Motor neuron (in vitro differentiated cells): Measurements from ENCODE around the gene SLC25A12. TPM values are rescaled to one million over a fixed set of nuclear protein-coding genes. Genes with fewer than 3 reads are reported as not detected.
"Not testable (repeated sequence)": the region's sequence is repeated elsewhere in the genome, so short reads cannot be mapped to it uniquely, and the experiment has no call there.

ENCODE experiments used
- ATAC-seq, 8 experiments: fragments of 200-7000 bp; cut with Tn5 transposase; replicated peaks in 6 of 8; 2 replicates each; pipeline ENCODE4 v1.8.0; 2021; ENCODE audit warnings: mild to moderate bottlenecking in 8 of 8, moderate library complexity in 8 of 8
- H3K27ac ChIP-seq, 2 donors: fragments of 250-450 bp; sonication (Bioruptor Pico); 2 replicates each; pipeline ENCODE4 v1.9.0; 2021; ENCODE audit warnings: antibody characterized with exemption in 2 of 2, mild to moderate bottlenecking in 2 of 2, moderate library complexity in 1 of 2
- H3K4me1 ChIP-seq, 2 donors: fragments of 250-450 bp; sonication (Bioruptor Pico); replicated peaks in 1 of 2; 2 replicates each; pipeline ENCODE4 v1.6.1; 2021; ENCODE audit warnings: antibody characterized with exemption in 2 of 2, mild to moderate bottlenecking in 2 of 2, moderate library complexity in 1 of 2
- H3K4me3 ChIP-seq, 5 donors: fragments of 250-450 bp; sonication (Bioruptor Pico); 2 replicates each; pipeline ENCODE4 v1.9.0; 2021; ENCODE audit warnings: antibody characterized with exemption in 5 of 5, mild to moderate bottlenecking in 5 of 5, moderate library complexity in 4 of 5
- WGBS, 10 experiments: fragments of 450-650 bp; shearing (Covaris generic); methylation state at CpG; one replicate each; pipeline ENCODE4 v1.0.0; 2022; 5-methylcytosine and 5-hydroxymethylcytosine counted together
- in situ Hi-C, 9 experiments: fragments of 400-800 bp; cut with MboI; loops; one replicate each; pipeline ENCODE4 v1.15.0; 2021; ENCODE audit warnings: low sequenced_read_pairs in 9 of 9, low pct_unique_long_range_greater_than_20kb in 2 of 9; ENCODE audit not compliant: unreplicated experiment in 9 of 9
- total RNA-seq, 8 experiments: library from RNA; unstranded; fragments of 300-600 nt; gene quantifications; 2 replicates each; pipeline versions ENCODE4 v1.2.3 to v1.2.4, GENCODE V29; 2022

SLC25A12 gene
- total RNA-seq, 8 experiments from 2014 or later: 13.3 to 45.1 (median 25.1) TPM

- H3K4me3 ChIP-seq: no peak overlapping the region
Measured at GRCh38 chr2:171909266-171909665, 15.2 kb upstream of the SLC25A12 start.

GRCh38 chr2:171908235-171908634 lies 14.2 kb upstream of the SLC25A12 start:
- no peak for ATAC-seq

More at GRCh38 chr2:171909266-171909665, 15.2 kb upstream of the SLC25A12 start:
- Histone ChIP-seq H3K4me1 (no peaks in the 10 kb centered on the region), H3K27ac (no peak overlapping the region)
- WGBS, 10 experiments: 77 to 90% (median 86%) methylated on average over 1 to 3 of the region's 3 CpGs; no CpG with 5 or more reads in 2 of the 10 experiments
- ATAC-seq: no peak
- in situ Hi-C loops: no loop called here

GRCh38 chr2:171902840-171903420 lies 8.9 kb upstream of the SLC25A12 start:
- ATAC-seq: no peak
- 0 to 86% (median 44%) methylated on average over 1 to 2 of the region's 2 CpGs; no CpG with 5 or more reads in 4 of the 10 experiments for WGBS, 10 experiments
- in situ Hi-C loops: no loop called here

More at GRCh38 chr2:171908235-171908634, 14.2 kb upstream of the SLC25A12 start:
- Histone ChIP-seq H3K4me1 (no peaks in the 10 kb centered on the region), H3K27ac (no peak overlapping the region), H3K4me3 (no peak overlapping the region)
- in situ Hi-C loops: no loop called here
- WGBS, 10 experiments: 88 to 100% (median 94%) methylated on average over 1 of the region's 1 CpG; no CpG with 5 or more reads in 6 of the 10 experiments

GRCh38 chr2:171899623-171900282 lies 5.7 kb upstream of the SLC25A12 start:
- in situ Hi-C loops, H3K27ac ChIP-seq, H3K4me3 ChIP-seq, ATAC-seq, H3K4me1 ChIP-seq: not testable (repeated sequence)
- no CpG with 5 or more reads among the region's 58 CpGs for WGBS, 10 experiments

More at GRCh38 chr2:171902840-171903420, 8.9 kb upstream of the SLC25A12 start:
- no peak overlapping the region for H3K27ac ChIP-seq
- no peaks in the 10 kb centered on the region for H3K4me1 ChIP-seq
- H3K4me3 ChIP-seq: no peak overlapping the region

- 80 to 100% (median 100%) methylated on average over 1 of the region's 1 CpG; no CpG with 5 or more reads in 3 of the 10 experiments for WGBS, 10 experiments
- H3K4me3 ChIP-seq: no peak overlapping the region
- H3K27ac ChIP-seq: no peak overlapping the region
- in situ Hi-C loops: no loop called here
- no peak for ATAC-seq
- peaks cover 7 to 20% of the 10 kb centered on the region in 2 donors for H3K4me1 ChIP-seq
Measured at GRCh38 chr2:171895786-171896185, 1.7 kb upstream of the SLC25A12 start.

GRCh38 chr2:171894612-171894947 lies 536 bp upstream of the SLC25A12 start:
- peak overlapping the region; percentile 52 to 61 for H3K27ac ChIP-seq
- in situ Hi-C loops: no loop called here
- WGBS, 10 experiments: 7 to 100% (median 65%) methylated on average over 1 to 9 of the region's 10 CpGs
- H3K4me1 ChIP-seq: peaks cover 7 to 22% of the 10 kb centered on the region in 2 donors
- ATAC-seq: no peak
- H3K4me3 ChIP-seq: peak overlapping the region; percentile 49 to 94 (median 76)

GRCh38 chr2:171893196-171893823 lies 734 bp downstream of the SLC25A12 start:
- H3K4me3 ChIP-seq: peak overlapping the region; percentile 49 to 94 (median 76)
- peaks cover 7 to 22% of the 10 kb centered on the region in 2 donors for H3K4me1 ChIP-seq
- 17 to 100% (median 41%) methylated on average over 1 to 6 of the region's 7 CpGs for WGBS, 10 experiments
- in situ Hi-C loops: no loop called here
- ATAC-seq: peak in 1 of 8 experiments; percentile 7
- H3K27ac ChIP-seq: peak overlapping the region; percentile 52 to 61

- peaks cover 7 to 32% of the 10 kb centered on the region in 2 donors for H3K4me1 ChIP-seq
- in situ Hi-C loops: no loop called here
- WGBS, 10 experiments: 0 to 100% (median 76%) methylated on average over 1 of the region's 1 CpG; no CpG with 5 or more reads in 2 of the 10 experiments
- H3K4me3 ChIP-seq: no peak overlapping the region
- ATAC-seq: no peak
- no peak overlapping the region for H3K27ac ChIP-seq
Measured at GRCh38 chr2:171889808-171890207, 4.2 kb downstream of the SLC25A12 start.

GRCh38 chr2:171889333-171889732 lies 4.7 kb downstream of the SLC25A12 start:
- ATAC-seq: no peak
- in situ Hi-C loops: no loop called here
- Histone ChIP-seq H3K27ac (no peak overlapping the region), H3K4me3 (no peak overlapping the region), H3K4me1 (peaks cover 7 to 28% of the 10 kb centered on the region in 2 donors)
- 88 to 100% (median 98%) methylated on average over 2 of the region's 2 CpGs for WGBS, 10 experiments

GRCh38 chr2:171883275-171883893 lies 10.7 kb downstream of the SLC25A12 start:
- no peak for ATAC-seq
- WGBS, 10 experiments: 83 to 100% (median 92%) methylated on average over 1 to 3 of the region's 5 CpGs
- Histone ChIP-seq H3K4me1 (peaks cover 15 to 19% of the 10 kb centered on the region in 2 donors), H3K4me3 (no peak overlapping the region), H3K27ac (no peak overlapping the region)
- in situ Hi-C loops: no loop called here

- H3K27ac ChIP-seq: no peak overlapping the region
- in situ Hi-C loops: no loop called here
- no peak overlapping the region for H3K4me3 ChIP-seq
- peaks cover 9 to 17% of the 10 kb centered on the region in 2 donors for H3K4me1 ChIP-seq
- peak in 3 of 8 experiments; percentile 57 to 85 (median 85) for ATAC-seq
- 56 to 100% (median 94%) methylated on average over 1 to 2 of the region's 2 CpGs; no CpG with 5 or more reads in 3 of the 10 experiments for WGBS, 10 experiments
Measured at GRCh38 chr2:171882089-171882769, 11.8 kb downstream of the SLC25A12 start.

GRCh38 chr2:171880774-171881173 lies 13.3 kb downstream of the SLC25A12 start:
- in situ Hi-C loops: no loop called here
- peaks cover 7 to 17% of the 10 kb centered on the region in 2 donors for H3K4me1 ChIP-seq
- no peak for ATAC-seq
- 81 to 100% (median 94%) methylated on average over 2 to 3 of the region's 3 CpGs for WGBS, 10 experiments
- H3K27ac ChIP-seq: no peak overlapping the region
- no peak overlapping the region for H3K4me3 ChIP-seq
